Astrocyte (in vitro differentiated cells and primary cell): ENCODE measurements around the gene ITGB8. TPM values are rescaled to one million over a fixed set of nuclear protein-coding genes. Genes with fewer than 3 reads are reported as not detected.

Source experiments
- DNase-seq: peaks from one replicate; pipeline ENCODE4 v3.0.0-alpha.2; 2010; ENCODE audit warnings: low read depth
- FAIRE-seq: peaks from 2 replicates; lab custom pipeline; 2011; peaks lifted over from hg19 to GRCh38; lab: Jason Lieb, UNC
- H2AFZ ChIP-seq: 2 replicates; pipeline ENCODE4 v1.6.0; 2012; ENCODE audit warnings: low read depth, low read length, inconsistent platforms
- H3K27ac ChIP-seq: 2 replicates; pipeline ENCODE4 v1.5.1; 2011; ENCODE audit warnings: low read depth, low read length, inconsistent platforms
- H3K27me3 ChIP-seq: 2 replicates; pipeline ENCODE4 v1.6.0; 2011; ENCODE audit warnings: low read length, inconsistent platforms; ENCODE audit not compliant: insufficient read depth
- H3K36me3 ChIP-seq: 2 replicates; pipeline ENCODE4 v1.5.1; 2011; ENCODE audit warnings: low read length, inconsistent platforms; ENCODE audit not compliant: insufficient read depth
- H3K4me1 ChIP-seq: 2 replicates; pipeline ENCODE4 v1.5.1; 2011; ENCODE audit warnings: low read length, inconsistent platforms; ENCODE audit not compliant: insufficient read depth
- H3K4me2 ChIP-seq: 2 replicates; pipeline ENCODE4 v1.6.0; 2012; ENCODE audit warnings: low read length, inconsistent platforms
- H3K4me3 ChIP-seq: 2 replicates; pipeline ENCODE4 v1.5.1; 2011; ENCODE audit warnings: low read depth, mild to moderate bottlenecking, low read length, inconsistent platforms; ENCODE audit not compliant: insufficient read depth
- H3K79me2 ChIP-seq: 2 replicates; pipeline ENCODE4 v1.6.0; 2012; ENCODE audit warnings: mild to moderate bottlenecking, low read length, inconsistent platforms; ENCODE audit not compliant: insufficient read depth
- H3K9ac ChIP-seq: 2 replicates; pipeline ENCODE4 v1.6.0; 2012; ENCODE audit warnings: mild to moderate bottlenecking, low read length, inconsistent platforms
- H3K9me3 ChIP-seq: 2 replicates; pipeline ENCODE4 v1.5.1; 2012; ENCODE audit warnings: low read depth, mild to moderate bottlenecking, low read length, inconsistent platforms; ENCODE audit not compliant: insufficient read depth
- H4K20me1 ChIP-seq: 2 replicates; pipeline ENCODE4 v1.6.0; 2012; ENCODE audit warnings: low read length, inconsistent platforms; ENCODE audit not compliant: insufficient read depth
- H3K27ac Mint-ChIP-seq: one replicate; pipeline ENCODE4 v1.8.0; 2021; ENCODE audit warnings: mild to moderate bottlenecking, mixed read lengths; ENCODE audit not compliant: unreplicated experiment
- H3K27me3 Mint-ChIP-seq: one replicate; pipeline ENCODE4 v1.8.0; 2021; ENCODE audit warnings: low read depth, mixed read lengths; ENCODE audit not compliant: unreplicated experiment
- H3K36me3 Mint-ChIP-seq: one replicate; pipeline ENCODE4 v1.8.0; 2021; ENCODE audit warnings: low read depth, mixed read lengths; ENCODE audit not compliant: unreplicated experiment
- H3K4me1 Mint-ChIP-seq: one replicate; pipeline ENCODE4 v1.8.0; 2021; ENCODE audit warnings: low read depth, mixed read lengths; ENCODE audit not compliant: unreplicated experiment
- H3K4me3 Mint-ChIP-seq: one replicate; pipeline ENCODE4 v1.8.0; 2021; ENCODE audit warnings: mild to moderate bottlenecking, moderate library complexity, mixed read lengths; ENCODE audit not compliant: unreplicated experiment
- H3K9me3 Mint-ChIP-seq: one replicate; pipeline ENCODE4 v1.8.0; 2021; ENCODE audit warnings: mild to moderate bottlenecking, mixed read lengths; ENCODE audit not compliant: unreplicated experiment
- EZH2 ChIP-seq: IDR thresholded peaks from 2 replicates; pipeline ENCODE4 v1.6.1; 2012; ENCODE audit warnings: mild to moderate bottlenecking, low read length, inconsistent platforms; ENCODE audit not compliant: insufficient read depth
- total RNA-seq: library from RNA; stranded (reverse); gene quantifications from 2 replicates; pipeline ENCODE4 v1.2.1, GENCODE V29; 2021
- TF ChIP-seq, protein P1 (sequence below): IDR thresholded peaks from 2 replicates; pipeline ENCODE4 v1.5.1; 2011; ENCODE audit warnings: low read depth, mild to moderate bottlenecking, inconsistent platforms, low read length, moderate library complexity; ENCODE audit not compliant: insufficient read depth

ITGB8 gene
- total RNA-seq, 1 donor from 2014 or later, result 10.8 TPM

- no peak for FAIRE-seq
- no peaks in the 10 kb centered on the region for H3K36me3 Mint-ChIP-seq
- TF ChIP-seq EZH2, result no peak
- TF ChIP-seq, protein P1, sequence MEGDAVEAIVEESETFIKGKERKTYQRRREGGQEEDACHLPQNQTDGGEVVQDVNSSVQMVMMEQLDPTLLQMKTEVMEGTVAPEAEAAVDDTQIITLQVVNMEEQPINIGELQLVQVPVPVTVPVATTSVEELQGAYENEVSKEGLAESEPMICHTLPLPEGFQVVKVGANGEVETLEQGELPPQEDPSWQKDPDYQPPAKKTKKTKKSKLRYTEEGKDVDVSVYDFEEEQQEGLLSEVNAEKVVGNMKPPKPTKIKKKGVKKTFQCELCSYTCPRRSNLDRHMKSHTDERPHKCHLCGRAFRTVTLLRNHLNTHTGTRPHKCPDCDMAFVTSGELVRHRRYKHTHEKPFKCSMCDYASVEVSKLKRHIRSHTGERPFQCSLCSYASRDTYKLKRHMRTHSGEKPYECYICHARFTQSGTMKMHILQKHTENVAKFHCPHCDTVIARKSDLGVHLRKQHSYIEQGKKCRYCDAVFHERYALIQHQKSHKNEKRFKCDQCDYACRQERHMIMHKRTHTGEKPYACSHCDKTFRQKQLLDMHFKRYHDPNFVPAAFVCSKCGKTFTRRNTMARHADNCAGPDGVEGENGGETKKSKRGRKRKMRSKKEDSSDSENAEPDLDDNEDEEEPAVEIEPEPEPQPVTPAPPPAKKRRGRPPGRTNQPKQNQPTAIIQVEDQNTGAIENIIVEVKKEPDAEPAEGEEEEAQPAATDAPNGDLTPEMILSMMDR, result no peak
Observed at GRCh38 chr7:20350996-20351692, 20.4 kb downstream of the ITGB8 start.

DNA sequence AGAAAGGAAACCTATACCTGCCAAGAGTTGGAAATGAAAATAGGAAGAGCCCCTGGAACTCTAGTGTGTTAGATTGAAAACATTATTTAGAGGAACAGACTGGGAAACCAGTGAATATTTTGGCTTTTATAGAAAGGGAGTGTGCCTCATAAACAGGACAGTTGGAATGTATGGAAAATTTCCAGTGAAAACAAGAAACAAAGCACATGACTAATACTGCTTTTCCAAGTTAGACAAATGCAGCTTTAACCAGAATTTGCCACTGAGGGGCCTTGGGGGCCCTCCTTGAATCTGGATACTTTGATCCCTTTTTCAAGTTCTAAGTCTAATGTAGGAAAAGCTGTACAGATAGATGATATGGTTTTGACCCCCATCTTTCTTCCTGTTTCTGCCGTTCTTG is 21.2 kb downstream of the ITGB8 start:
- DNase-seq, result peak; percentile 73
- peak overlapping the region; percentile 37 for H3K9ac ChIP-seq
- H3K27me3 ChIP-seq, result no peaks in the 10 kb centered on the region
- H4K20me1 ChIP-seq, result peaks cover 10% of the 10 kb centered on the region
- peak overlapping the region; percentile 77 for H3K4me2 ChIP-seq
- Mint-ChIP-seq H3K27ac (no peak overlapping the region), H3K36me3 (no peaks in the 10 kb centered on the region), H3K9me3 (no peaks in the 10 kb centered on the region), H3K27me3 (no peaks in the 10 kb centered on the region), H3K4me3 (no peak overlapping the region), H3K4me1 (peaks cover 20% of the 10 kb centered on the region)
- H3K9me3 ChIP-seq, result no peaks in the 10 kb centered on the region
- TF ChIP-seq, protein P1, result no peak
- no peak for TF ChIP-seq EZH2
- peak overlapping the region; percentile 64 for H3K27ac ChIP-seq
- peaks cover 28% of the 10 kb centered on the region for H3K79me2 ChIP-seq
- H3K4me1 ChIP-seq, result peaks cover 26% of the 10 kb centered on the region
- no peak overlapping the region for H2AFZ ChIP-seq
- no peaks in the 10 kb centered on the region for H3K36me3 ChIP-seq
- no peak overlapping the region for H3K4me3 ChIP-seq
- peak; percentile 60 for FAIRE-seq

More at GRCh38 chr7:20350996-20351692, 20.4 kb downstream of the ITGB8 start:
- peaks cover 20% of the 10 kb centered on the region for H3K4me1 Mint-ChIP-seq
- H4K20me1 ChIP-seq, result peaks cover 11% of the 10 kb centered on the region
- H3K27ac Mint-ChIP-seq, result no peak overlapping the region
- peaks cover 35% of the 10 kb centered on the region for H3K79me2 ChIP-seq
- no peak overlapping the region for H3K4me3 ChIP-seq
- peaks cover 26% of the 10 kb centered on the region for H3K4me1 ChIP-seq
- H3K4me3 Mint-ChIP-seq, result no peak overlapping the region
- H3K9me3 Mint-ChIP-seq, result no peaks in the 10 kb centered on the region
- H3K36me3 ChIP-seq, result no peaks in the 10 kb centered on the region
- no peaks in the 10 kb centered on the region for H3K27me3 ChIP-seq
- H3K4me2 ChIP-seq, result peak overlapping the region; percentile 77
- H3K27me3 Mint-ChIP-seq, result no peaks in the 10 kb centered on the region
- no peak overlapping the region for H2AFZ ChIP-seq
- no peaks in the 10 kb centered on the region for H3K9me3 ChIP-seq
- peak overlapping the region; percentile 64 for H3K27ac ChIP-seq
- H3K9ac ChIP-seq, result no peak overlapping the region
- no peak for DNase-seq
